Measurements from ENCODE around the gene MSI2.

Gene MSI2

GRCh38 chr17:57657211-57657610, 400.9 kb downstream of the MSI2 start:
- H3K9ac ChIP-seq (ENCODE audit: low read depth, low read length, poor library complexity, severe bottlenecking): no peak overlapping the region
- no peaks in the 10 kb centered on the region for H4K20me1 ChIP-seq (ENCODE audit: insufficient read depth, low read length, poor library complexity, severe bottlenecking)
- peaks cover 2% of the 10 kb centered on the region for H3K4me1 ChIP-seq (ENCODE audit: insufficient read depth, low read length, poor library complexity, severe bottlenecking)
- H3K36me3 ChIP-seq (ENCODE audit: insufficient read depth, low read length): peaks cover 90% of the 10 kb centered on the region
- TF ChIP-seq CTCF (conservative IDR thresholded peaks at IDR 0.05; ENCODE audit: low read length) (no peak), EZH2phosphoT487 (IDR thresholded peaks at IDR 0.05; ENCODE audit: borderline replicate concordance) (no peak)
- no peaks in the 10 kb centered on the region for H3F3A ChIP-seq (ENCODE audit: low read depth)
- no peaks in the 10 kb centered on the region for H3K27me3 ChIP-seq (ENCODE audit: insufficient read depth, low read length, poor library complexity, severe bottlenecking)
- no peaks in the 10 kb centered on the region for H3K9me2 ChIP-seq (replicated peaks; ENCODE audit: low read depth, low read length)
- no peak overlapping the region for H2AFZ ChIP-seq (ENCODE audit: low read length)
- H3K79me2 ChIP-seq (ENCODE audit: insufficient read depth, low read length): no peaks in the 10 kb centered on the region
- H3K9me3 ChIP-seq (ENCODE audit: insufficient read depth, low read depth, low read length): no peaks in the 10 kb centered on the region
- H3K4me2 ChIP-seq (ENCODE audit: low read depth, low read length, poor library complexity, severe bottlenecking): no peak overlapping the region
- no peak overlapping the region for H3K4me3 ChIP-seq (ENCODE audit: low read length, poor library complexity, severe bottlenecking)

GRCh38 chr17:57662041-57662440, 405.7 kb downstream of the MSI2 start:
- no peaks in the 10 kb centered on the region for H3K27me3 ChIP-seq (ENCODE audit: insufficient read depth, low read length, poor library complexity, severe bottlenecking)

GRCh38 chr17:57662644-57663308, 406.5 kb downstream of the MSI2 start:
- Histone ChIP-seq H3K9me2 (replicated peaks; ENCODE audit: low read depth, low read length) (no peaks in the 10 kb centered on the region), H3K9ac (ENCODE audit: low read depth, low read length, poor library complexity, severe bottlenecking) (no peak overlapping the region), H4K20me1 (ENCODE audit: insufficient read depth, low read length, poor library complexity, severe bottlenecking) (no peaks in the 10 kb centered on the region), H3K27me3 (ENCODE audit: insufficient read depth, low read length, poor library complexity, severe bottlenecking) (no peaks in the 10 kb centered on the region), H3K9me3 (ENCODE audit: insufficient read depth, low read depth, low read length) (no peaks in the 10 kb centered on the region), H3K4me2 (ENCODE audit: low read depth, low read length, poor library complexity, severe bottlenecking) (no peak overlapping the region), H3K36me3 (ENCODE audit: insufficient read depth, low read length) (peaks cover 81% of the 10 kb centered on the region), H3K4me1 (ENCODE audit: insufficient read depth, low read length, poor library complexity, severe bottlenecking) (peaks cover 6% of the 10 kb centered on the region), H2AFZ (ENCODE audit: low read length) (no peak overlapping the region), H3K4me3 (ENCODE audit: low read length, poor library complexity, severe bottlenecking) (no peak overlapping the region), H3K79me2 (ENCODE audit: insufficient read depth, low read length) (no peaks in the 10 kb centered on the region), H3F3A (ENCODE audit: low read depth) (no peaks in the 10 kb centered on the region)
- TF ChIP-seq EZH2phosphoT487 (IDR thresholded peaks at IDR 0.05; ENCODE audit: borderline replicate concordance) (no peak), CTCF (conservative IDR thresholded peaks at IDR 0.05; ENCODE audit: low read length) (no peak)

More at GRCh38 chr17:57662041-57662440, 405.7 kb downstream of the MSI2 start:
- Histone ChIP-seq H3K4me3 (ENCODE audit: low read length, poor library complexity, severe bottlenecking) (no peak overlapping the region), H3F3A (ENCODE audit: low read depth) (no peaks in the 10 kb centered on the region), H3K9ac (ENCODE audit: low read depth, low read length, poor library complexity, severe bottlenecking) (no peak overlapping the region), H3K9me3 (ENCODE audit: insufficient read depth, low read depth, low read length) (no peaks in the 10 kb centered on the region), H3K36me3 (ENCODE audit: insufficient read depth, low read length) (peaks cover 81% of the 10 kb centered on the region), H3K4me2 (ENCODE audit: low read depth, low read length, poor library complexity, severe bottlenecking) (no peak overlapping the region), H3K79me2 (ENCODE audit: insufficient read depth, low read length) (no peaks in the 10 kb centered on the region), H4K20me1 (ENCODE audit: insufficient read depth, low read length, poor library complexity, severe bottlenecking) (no peaks in the 10 kb centered on the region), H3K4me1 (ENCODE audit: insufficient read depth, low read length, poor library complexity, severe bottlenecking) (peaks cover 6% of the 10 kb centered on the region), H2AFZ (ENCODE audit: low read length) (no peak overlapping the region), H3K9me2 (replicated peaks; ENCODE audit: low read depth, low read length) (no peaks in the 10 kb centered on the region)
- TF ChIP-seq CTCF (conservative IDR thresholded peaks at IDR 0.05; ENCODE audit: low read length): no peak
- no peak for TF ChIP-seq EZH2phosphoT487 (IDR thresholded peaks at IDR 0.05; ENCODE audit: borderline replicate concordance)
